ENCODE results near the gene PLCB4. TPM values are rescaled to one million over a fixed set of nuclear protein-coding genes. Genes with fewer than 3 reads are reported as not detected.

PLCB4 gene
- total RNA-seq, 1 donor from 2014 or later = not detected

DNA sequence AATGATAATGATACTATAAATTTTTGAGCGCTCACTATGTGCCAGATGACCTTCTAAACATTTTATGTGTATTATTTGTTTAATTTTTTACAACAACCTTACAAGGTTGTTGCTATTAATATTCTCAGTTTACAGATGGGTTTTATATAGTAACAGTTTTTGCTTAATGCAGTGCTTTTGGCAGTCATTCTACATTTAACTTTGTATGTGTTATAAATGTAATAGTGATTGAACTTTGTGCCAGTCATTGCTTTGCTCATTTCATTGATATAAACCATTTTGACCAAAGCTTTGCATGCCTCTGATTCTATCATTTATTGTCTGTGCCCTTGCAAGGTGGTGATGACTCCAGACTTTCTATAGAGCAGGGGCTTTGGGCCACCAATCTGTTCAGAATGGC is 239.2 kb downstream of the PLCB4 start:
- intact Hi-C loops (cut with micrococcal nuclease) = no loop called here

DNA sequence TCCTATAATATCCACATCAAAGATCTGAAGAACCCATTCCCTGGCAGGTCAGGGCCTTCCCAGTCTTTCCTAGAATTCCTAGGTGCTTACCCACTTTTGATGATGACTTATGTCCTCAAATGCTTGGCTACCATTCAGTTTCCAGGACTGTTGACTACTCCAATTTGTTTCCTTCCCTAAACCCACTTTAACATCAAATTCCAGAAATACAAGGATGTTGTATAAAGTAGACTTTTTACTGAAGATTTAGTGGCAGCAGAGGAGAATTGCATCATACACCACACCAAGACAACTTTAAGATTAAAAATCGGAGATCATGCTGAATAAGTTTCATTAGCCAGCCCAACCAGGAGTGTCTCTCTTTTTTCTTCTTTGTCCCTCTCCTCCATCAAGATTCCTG is 242.2 kb downstream of the PLCB4 start:
- intact Hi-C loops (cut with micrococcal nuclease) = no loop called here

DNA sequence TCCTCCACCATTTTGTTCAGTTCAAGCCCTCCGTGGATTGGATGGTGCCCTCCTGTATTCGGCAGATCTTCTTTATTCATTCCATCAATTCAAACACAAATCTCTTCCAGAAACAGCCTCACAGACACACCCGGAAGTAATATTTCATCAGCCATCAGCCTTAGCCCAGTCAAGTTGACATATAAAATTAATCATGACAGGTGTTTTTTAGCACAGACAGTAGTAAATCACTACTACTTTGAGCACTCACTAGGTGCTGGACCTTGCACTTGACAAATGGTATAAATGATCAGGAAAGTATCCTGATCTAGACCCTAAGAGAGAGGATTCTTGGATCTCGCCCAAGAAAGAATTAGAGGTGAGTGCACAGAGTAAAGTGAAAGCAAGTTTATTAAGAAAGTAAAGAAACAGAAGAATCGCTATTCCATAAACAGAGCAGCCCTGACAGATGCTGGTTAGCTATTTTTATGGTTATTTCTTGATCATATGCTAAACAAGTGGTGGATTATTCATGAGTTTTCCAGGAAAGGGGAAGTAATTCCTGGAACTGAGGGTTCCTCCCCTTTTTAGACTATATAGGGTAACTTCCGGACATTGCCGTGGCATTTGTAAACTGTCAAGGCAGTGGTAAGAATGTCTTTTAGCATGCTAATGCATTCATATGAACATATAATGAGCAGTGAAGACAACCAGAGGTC is 250.9 kb downstream of the PLCB4 start:
- intact Hi-C loops (cut with micrococcal nuclease) = no loop called here

DNA sequence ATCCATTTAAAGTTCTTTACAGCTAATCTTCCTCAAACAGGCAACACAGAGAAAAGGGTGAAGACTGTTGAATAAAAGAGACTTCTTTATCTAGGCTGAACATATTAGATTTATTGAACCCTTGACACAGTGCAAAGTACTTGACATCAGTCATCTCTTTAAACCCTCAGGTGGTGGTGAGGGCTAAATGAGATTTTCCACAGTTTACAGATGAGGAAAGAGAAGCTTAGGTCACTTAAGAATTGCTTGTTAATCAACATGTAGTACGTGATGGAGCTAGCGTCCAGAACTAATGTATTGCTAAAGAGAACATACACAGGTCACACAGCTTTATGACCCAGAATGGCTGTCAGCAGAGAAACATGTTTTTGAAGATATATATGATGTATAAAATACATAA is 252.1 kb downstream of the PLCB4 start:
- intact Hi-C loops (cut with micrococcal nuclease) = no loop called here

DNA sequence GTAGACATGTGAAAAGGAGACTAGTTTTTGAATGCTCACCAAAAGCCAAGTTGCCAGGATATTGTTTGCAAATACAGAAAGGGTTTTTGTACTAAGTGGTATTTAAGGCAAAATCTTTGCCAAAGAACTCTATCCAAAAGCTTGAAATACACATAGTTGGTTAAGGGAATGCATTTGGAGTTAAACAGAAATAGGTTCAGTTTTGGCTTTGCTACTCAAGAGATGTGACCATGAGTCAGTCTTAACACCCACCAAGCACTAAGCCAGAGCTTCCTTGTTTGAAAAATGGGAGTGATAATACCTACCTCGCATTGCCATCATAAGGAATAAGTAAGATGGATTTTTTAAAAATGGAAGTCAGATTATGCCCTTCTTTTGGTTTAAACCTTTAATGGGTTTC is 253.8 kb downstream of the PLCB4 start:
- intact Hi-C loops (cut with micrococcal nuclease) = no loop called here

DNA sequence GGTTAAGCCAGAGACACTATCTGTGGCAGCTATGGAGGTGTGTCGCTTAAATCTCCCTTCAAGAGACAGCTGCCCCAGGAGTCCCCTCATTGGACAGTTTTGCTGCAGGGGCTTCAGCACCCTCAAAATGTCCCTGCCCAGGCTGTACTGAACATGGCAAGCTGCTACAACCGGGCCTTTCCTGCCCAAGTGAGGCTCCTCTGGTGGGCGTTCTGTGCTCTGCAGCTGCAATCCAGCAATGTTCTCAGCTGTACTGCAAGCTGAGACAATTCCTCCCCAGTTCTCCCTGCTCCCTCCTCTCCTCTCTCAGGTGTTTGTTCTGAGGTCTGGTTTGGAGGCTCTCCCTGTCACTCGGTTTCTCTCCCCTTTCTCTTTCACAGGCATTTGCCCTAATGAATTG is 254.7 kb downstream of the PLCB4 start:
- intact Hi-C loops (cut with micrococcal nuclease) = no loop called here

DNA sequence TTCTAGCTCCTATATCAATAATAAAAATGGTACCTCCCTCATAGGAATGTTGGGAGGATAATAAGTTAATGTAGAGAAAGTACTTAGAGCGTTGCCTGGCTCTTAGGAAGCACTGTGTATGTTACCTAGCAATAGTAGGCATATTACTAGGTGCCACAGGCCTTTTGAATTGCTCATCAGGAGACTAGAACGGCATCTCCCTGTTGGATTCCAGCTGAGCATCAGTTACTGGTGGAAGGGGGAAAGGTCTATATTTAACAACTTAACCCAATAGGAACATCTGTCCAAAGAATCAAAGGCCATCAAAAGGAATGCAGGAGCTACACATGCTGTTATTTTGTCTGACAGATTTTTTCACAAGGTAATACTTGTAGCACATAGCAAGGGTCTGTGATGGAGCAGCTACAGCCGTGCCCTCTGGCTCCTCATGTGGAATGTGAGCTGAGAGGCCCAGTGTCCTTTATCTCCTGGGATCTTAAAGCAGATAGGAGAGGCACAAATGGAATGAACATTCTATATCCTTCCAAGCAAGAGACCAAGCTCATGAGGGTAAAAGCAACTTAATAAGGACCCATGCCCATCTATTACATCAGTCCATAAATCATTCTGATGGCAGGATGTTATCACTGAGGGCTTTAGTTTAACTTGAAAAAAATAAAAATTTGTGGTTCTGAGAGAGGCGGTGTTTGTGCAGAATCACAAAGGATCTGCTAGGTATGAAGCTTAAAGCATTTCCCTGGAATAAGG is 260.6 kb downstream of the PLCB4 start:
- intact Hi-C loops (cut with micrococcal nuclease) = no loop called here

DNA sequence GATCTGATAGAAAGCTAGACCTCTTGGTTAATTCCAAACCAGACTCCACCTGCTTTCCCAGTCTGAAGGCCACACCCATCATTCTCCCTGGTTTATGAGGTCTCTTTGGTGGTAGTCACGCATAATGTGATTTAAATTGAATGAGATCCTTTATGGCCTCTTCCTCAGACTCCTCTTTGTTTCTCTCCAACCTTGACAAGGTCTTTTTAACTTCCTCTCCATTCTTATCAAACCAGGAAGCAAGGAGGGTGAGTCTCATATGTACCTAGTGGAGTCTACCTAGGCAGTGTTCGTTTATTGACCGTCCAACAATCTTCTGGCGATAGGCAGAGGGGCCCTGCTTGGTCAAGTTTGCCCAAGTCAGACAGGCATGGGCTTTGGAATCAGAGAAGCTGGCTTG is 261.3 kb downstream of the PLCB4 start:
- intact Hi-C loops (cut with micrococcal nuclease) = no loop called here

DNA sequence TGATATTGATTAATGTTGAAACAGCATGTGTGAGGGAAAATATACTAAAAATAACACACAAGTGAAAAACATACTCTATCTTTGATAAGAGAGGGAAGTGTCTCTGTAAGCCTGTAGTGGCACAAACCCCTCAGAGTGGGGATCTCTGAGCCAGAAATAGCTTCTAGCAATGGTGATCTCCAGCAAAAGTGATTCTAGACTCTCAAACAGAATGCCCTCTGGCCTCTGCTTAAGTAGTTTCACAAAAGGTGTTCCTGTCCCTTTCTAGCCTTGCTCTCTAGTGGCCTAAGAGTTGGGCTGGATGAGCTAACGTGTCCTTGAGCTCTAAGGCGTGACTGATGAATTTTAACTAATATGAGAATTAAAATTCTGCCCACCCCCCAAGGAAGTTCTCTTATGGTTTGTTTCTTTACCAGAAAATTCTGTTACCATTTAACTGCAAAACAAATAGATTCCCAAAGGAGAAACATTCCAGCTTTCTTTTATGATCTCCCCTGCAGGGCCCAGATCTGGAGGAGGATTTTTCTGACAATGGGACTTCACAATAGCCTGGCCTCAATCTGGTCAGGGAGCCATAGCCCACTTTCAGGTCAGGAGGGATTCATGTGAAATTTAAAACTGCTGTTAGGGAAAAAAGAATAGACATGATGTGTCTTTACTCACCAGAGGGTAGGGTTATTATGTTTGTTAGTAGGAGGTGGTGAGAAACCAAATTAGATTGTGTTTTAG is 263.0 kb downstream of the PLCB4 start:
- intact Hi-C loops (cut with micrococcal nuclease) = no loop called here

DNA sequence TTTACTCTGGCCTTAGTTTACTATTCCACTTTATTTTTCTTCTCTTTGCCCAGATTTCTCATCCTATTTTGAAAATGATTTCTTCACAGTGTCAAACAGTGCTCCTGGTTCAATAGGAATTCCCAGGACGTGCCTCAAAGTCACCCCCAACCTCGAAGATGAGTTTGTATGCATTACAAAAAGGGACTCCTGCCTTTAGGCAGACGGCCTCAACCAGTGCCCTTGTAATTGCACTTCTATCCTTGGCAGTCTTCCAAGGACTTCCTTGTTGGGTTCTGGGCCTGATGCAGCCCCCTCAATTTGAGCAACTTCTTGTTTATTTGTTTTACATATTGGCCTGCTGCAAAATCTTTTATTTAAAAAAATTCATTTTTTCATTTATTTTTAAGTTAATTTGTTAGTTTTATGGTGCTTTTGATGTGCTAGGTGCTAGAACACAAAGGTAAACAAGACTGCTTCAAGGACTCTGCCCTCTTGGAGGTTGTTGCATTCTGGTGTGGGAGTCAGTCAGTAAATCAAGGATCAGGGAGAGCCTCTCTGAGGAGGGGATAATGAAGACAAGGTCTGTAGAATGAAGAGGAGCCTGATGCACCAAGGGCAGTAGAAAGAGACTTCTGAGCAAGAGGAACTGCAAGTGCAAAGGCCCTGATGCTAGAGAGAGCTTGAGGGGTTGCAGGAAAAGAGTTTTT is 264.0 kb downstream of the PLCB4 start:
- intact Hi-C loops (cut with micrococcal nuclease) = no loop called here

DNA sequence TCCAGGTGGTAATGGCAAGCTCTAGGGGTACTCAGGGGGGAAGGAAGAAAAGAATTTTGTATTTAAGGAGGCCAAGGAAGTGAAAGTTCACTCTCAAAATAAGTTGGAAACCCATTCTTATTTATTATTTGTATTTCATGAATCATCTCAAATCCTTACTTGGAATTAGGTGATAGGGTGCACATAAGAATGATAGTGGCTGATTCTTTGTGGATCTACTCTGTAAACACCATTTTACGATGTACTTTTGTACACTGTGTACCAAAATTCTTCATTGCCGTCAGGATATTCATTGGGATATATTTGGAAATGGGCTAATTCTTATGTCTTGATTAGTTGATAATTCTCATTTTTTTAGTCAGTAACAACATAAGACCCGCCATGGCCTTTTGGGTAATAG is 266.0 kb downstream of the PLCB4 start:
- intact Hi-C loops (cut with micrococcal nuclease) = no loop called here

DNA sequence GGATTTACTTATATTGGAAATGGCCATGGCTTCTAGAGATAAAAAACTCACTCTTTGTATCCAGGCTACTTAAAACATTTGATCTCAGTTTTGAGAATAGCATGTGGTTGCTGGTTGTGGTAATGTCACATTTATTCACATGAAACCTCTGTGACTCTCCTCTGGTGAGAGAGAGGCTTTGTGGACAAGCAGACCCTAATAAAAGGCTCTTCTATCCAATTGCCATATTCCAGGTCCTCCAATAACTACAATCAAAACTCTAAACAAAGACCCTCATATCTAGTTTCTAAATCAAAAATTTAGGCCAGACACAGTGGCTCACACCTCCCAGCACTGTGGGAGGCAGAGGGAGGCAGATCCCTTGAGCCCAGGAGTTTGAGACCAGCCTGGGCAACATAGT is 269.2 kb downstream of the PLCB4 start:
- intact Hi-C loops (cut with micrococcal nuclease) = no loop called here

DNA sequence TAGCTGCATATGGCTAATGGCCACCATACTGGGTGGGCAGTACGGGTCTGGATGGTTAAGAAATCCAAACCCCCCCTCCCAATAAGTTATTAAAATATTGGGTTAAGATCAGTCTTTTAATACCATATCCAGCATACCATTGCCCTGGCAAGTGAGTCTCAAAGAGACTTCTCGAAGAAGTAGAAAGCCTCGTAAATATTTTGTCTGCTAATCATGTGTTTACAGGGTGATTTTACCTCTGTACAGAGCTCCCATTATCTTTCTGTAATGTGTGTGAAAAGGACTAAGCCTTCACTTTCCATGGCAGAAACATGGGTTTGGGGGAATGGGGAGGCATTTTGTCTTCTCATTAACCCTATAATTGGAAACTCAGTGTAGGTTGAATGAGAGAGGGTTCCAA is 270.8 kb downstream of the PLCB4 start:
- intact Hi-C loops (cut with micrococcal nuclease) = no loop called here

DNA sequence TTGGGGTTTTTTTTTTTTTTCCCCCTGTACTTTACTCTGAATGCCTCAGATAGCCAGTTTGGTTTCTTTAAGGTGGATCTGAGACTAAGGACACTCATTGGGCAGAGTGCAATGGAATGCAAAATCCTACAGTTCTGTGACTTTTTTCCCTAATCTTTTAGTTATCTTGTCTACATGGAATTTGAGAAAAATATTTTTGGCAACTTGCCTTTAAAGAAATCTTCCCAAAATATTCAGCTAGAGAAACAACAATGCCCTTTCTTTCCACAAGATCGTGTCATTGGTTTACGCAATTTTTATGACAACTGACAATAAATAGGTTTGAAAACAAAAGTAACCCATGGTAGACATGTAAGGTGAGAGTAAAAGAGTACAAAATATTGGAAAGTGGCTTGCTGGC is 273.8 kb downstream of the PLCB4 start:
- intact Hi-C loops (cut with micrococcal nuclease) = no loop called here

DNA sequence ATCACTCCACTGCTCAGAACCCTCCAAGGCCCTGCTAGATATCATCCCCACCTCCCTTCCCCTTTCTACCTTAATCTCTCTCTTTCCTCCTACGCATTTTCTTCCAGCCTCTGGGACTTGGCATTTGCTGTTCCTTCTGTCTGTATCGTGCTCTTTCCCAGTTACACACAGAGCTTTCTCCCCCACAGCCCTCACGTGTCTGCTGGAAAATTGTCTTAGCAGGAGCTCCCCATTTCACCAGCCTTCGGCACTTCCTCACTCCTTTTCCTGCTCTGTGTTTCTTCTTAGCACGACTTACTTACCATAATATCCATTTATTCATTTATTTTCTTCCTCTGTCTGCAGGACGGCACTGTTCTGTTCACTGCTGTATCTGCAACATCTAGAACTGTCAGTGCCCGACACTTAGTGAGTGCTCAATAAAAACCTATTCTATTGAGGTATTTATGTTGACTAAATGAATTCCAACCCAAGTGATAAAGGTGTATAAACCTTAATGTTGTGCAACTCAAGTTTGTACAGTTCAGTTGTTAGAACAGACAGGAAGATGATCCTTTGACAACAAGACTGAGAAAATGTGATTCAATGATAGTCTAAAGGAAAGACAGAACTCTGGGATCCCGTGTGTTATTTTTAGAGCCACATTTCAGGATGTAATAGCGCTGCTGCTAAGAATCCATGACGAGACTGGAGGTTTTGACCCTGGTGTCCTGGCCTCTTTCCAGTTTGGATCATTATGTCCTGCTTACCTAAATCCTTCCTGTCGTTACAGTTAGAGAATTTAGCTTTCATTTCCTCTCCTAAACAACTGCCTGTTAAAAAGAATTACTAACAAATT is 275.4 kb downstream of the PLCB4 start:
- intact Hi-C loops (cut with micrococcal nuclease) = no loop called here

DNA sequence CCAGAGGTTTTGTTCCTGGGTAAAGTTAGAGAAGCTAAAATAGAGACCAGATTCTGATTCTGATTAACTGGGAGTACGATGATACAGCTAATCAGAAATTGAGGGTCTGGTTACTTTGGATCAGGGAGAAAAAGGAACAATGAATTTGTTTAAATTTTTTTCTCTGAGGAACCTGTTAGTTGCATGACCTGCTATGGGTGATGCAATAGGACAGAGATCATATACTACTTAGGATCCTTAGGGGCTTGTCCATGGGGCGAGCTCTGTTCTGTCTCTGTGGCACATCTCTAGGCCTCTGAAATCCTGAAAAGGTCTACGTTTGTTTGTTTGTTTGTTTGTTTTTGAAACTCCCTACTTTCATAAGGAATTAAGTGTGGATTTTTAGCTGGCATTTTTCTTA is 279.4 kb downstream of the PLCB4 start:
- intact Hi-C loops (cut with micrococcal nuclease) = no loop called here

DNA sequence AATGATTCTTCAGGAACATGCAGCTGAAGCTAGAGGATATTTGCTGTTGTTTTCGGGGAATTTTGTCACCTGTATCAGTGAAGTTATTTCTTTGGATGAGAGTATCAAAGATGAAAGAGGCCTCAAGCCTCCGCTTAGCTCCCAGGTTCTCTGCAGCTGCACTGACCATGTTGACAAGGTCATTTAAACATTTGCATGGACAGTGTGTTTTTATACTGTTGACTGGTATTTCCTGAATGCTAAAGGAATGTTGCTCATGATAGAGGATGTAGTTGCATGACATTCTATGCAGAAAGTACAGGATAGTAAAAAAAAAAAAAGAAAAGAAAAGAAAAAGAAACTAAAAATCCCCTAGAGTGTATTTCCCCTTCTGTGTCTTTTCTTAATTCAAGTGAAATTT is 279.9 kb downstream of the PLCB4 start:
- intact Hi-C loops (cut with micrococcal nuclease) = no loop called here

DNA sequence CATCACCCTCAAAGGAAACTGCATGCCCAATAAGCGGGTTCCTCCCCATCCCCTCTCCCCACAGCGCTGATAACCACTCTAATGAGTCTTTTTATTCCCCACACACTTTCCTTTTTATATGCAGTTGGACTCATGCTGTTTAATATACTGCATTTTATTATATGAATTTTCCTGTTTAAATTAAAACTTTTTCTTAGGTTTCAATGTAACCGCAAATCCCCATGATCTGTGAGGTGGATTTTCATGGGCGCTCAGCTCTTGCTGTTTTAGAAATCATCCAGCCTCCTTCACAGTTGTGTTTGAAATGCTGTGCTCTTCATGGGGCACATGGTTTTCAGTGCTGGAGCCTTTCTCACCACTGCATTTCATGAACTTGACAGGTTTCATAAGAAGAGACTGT is 280.4 kb downstream of the PLCB4 start:
- intact Hi-C loops (cut with micrococcal nuclease) = no loop called here

DNA sequence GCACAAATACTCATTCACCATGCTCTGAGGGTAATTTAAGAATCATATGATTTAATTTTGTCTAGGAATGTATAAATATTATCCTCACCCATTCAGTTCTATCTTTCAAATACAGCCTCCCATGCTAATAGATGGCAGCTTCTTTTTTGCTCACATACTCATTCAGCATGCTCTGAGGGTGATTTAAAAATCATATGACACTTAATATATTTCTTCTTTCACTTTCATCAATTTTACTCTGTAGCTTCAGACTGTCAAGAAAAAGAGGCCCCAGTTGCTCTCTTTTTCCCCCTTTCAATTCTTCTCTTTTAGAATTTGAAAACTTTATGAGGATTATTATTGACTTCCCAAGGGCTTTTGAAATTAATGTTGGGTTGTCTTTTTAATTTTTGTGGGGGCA is 283.9 kb downstream of the PLCB4 start:
- intact Hi-C loops (cut with micrococcal nuclease) = no loop called here

DNA sequence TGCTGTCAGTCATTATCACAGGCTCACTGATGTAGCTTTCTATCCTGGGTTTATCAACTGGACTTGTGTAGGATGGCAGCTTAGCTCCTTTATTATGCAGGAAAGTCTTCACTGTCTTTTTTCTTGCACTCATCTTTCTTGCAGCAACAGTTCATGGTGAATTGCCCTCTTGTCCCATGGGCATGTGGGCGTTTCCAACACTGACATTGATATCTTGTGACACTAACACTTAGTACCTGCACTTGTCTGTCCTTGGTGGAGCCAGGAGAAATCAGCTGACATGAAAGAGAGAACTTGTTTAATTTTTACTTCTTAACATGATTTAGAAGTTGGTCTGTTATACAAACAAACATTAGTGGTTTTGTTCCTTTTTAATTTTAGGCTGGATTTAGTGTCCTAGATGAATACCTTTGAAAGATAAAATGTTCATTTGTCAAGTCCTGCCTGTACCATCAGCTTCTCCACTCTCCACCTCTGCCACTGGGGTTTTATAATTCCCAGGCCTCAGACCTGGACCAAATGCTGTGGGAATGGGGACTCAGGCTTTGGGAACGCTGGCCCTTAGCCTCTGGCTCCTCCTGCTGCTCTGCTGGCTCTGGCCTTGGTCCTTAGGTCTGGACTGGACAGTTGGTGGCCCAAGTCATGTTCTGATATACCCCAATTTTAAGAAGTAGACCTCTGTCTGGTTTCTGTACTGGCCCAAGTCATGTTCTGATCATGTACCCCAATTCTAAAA is 284.5 kb downstream of the PLCB4 start:
- intact Hi-C loops (cut with micrococcal nuclease) = no loop called here

Data from T-helper 2 cell treated with Interferon-gamma antibody and Interleukin-4, amounts not matched to agents 100 ng/mL and 5 ng/mL, for 36 hours (primary cell).